ENCODE measurements around the gene ACKR3. TPM values are rescaled to one million over a fixed set of nuclear protein-coding genes. Genes with fewer than 3 reads are reported as not detected.

Gene ACKR3
- total RNA-seq, 1 experiment from 2014 or later: not detected

DNA sequence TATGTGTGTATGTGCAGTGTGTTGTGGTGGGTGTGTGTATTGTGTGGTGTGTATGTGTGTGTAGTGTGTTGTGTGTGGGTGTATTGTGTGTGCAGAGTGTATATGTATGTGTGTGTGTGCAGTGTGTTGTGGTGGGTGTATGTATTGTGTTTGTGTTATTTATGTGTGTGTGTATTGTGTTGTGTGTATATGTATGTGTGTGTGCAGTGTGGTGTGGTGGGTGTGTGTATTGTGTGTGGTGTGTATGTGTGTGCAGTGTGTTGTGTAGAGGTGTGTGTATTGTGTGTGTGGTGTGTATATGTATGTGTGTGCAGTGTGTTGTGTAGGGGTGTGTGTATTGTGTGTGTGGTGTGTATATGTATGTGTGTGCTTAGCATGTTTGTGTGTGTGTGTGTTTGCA is 24.3 kb downstream of the ACKR3 start:
- intact Hi-C loops (cut with micrococcal nuclease; ENCODE audit: unreplicated experiment): no loop called here
- H3K4me3 ChIP-seq (ENCODE audit: low read depth in 2 of 2, low read length in 2 of 2): no peak overlapping the region
- TF ChIP-seq, protein P1, sequence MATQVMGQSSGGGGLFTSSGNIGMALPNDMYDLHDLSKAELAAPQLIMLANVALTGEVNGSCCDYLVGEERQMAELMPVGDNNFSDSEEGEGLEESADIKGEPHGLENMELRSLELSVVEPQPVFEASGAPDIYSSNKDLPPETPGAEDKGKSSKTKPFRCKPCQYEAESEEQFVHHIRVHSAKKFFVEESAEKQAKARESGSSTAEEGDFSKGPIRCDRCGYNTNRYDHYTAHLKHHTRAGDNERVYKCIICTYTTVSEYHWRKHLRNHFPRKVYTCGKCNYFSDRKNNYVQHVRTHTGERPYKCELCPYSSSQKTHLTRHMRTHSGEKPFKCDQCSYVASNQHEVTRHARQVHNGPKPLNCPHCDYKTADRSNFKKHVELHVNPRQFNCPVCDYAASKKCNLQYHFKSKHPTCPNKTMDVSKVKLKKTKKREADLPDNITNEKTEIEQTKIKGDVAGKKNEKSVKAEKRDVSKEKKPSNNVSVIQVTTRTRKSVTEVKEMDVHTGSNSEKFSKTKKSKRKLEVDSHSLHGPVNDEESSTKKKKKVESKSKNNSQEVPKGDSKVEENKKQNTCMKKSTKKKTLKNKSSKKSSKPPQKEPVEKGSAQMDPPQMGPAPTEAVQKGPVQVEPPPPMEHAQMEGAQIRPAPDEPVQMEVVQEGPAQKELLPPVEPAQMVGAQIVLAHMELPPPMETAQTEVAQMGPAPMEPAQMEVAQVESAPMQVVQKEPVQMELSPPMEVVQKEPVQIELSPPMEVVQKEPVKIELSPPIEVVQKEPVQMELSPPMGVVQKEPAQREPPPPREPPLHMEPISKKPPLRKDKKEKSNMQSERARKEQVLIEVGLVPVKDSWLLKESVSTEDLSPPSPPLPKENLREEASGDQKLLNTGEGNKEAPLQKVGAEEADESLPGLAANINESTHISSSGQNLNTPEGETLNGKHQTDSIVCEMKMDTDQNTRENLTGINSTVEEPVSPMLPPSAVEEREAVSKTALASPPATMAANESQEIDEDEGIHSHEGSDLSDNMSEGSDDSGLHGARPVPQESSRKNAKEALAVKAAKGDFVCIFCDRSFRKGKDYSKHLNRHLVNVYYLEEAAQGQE (IDR thresholded peaks at IDR 0.05; ENCODE audit: insufficient read depth in 1 of 2, low read depth in 2 of 2, low read length in 1 of 2): no peak
- TF ChIP-seq, protein P2, sequence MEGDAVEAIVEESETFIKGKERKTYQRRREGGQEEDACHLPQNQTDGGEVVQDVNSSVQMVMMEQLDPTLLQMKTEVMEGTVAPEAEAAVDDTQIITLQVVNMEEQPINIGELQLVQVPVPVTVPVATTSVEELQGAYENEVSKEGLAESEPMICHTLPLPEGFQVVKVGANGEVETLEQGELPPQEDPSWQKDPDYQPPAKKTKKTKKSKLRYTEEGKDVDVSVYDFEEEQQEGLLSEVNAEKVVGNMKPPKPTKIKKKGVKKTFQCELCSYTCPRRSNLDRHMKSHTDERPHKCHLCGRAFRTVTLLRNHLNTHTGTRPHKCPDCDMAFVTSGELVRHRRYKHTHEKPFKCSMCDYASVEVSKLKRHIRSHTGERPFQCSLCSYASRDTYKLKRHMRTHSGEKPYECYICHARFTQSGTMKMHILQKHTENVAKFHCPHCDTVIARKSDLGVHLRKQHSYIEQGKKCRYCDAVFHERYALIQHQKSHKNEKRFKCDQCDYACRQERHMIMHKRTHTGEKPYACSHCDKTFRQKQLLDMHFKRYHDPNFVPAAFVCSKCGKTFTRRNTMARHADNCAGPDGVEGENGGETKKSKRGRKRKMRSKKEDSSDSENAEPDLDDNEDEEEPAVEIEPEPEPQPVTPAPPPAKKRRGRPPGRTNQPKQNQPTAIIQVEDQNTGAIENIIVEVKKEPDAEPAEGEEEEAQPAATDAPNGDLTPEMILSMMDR (IDR thresholded peaks at IDR 0.05): no peak
- TF ChIP-seq TCF7L2 (IDR thresholded peaks at IDR 0.05; ENCODE audit: low read depth, low read length) (no peak), POLR2AphosphoS5 (IDR thresholded peaks at IDR 0.05; ENCODE audit: low read depth, low read length) (no peak), SIN3A (IDR thresholded peaks at IDR 0.05; ENCODE audit: borderline replicate concordance, insufficient read depth, low read depth, low read length) (no peak)
- ChIA-PET CTCF (no interaction called here), POLR2A (no interaction called here)
- H3K27ac ChIP-seq (ENCODE audit: low read length): no peak overlapping the region
- H3K9me3 ChIP-seq (ENCODE audit: control insufficient read depth, insufficient read depth, low read depth, low read length): no peaks in the 10 kb centered on the region
- no peak for ATAC-seq
- H3K36me3 ChIP-seq (ENCODE audit: control insufficient read depth, insufficient read depth, low read length): no peaks in the 10 kb centered on the region
- no peaks in the 10 kb centered on the region for H3K27me3 ChIP-seq (ENCODE audit: control insufficient read depth, insufficient read depth, low read length)
- in situ Hi-C loops (cut with HindIII; ENCODE audit: low pct_unique_long_range_greater_than_20kb, low sequenced_read_pairs): no loop called here
- BruUV-seq (replicated peaks): no TSS peak
- no peak for DNase-seq (ENCODE audit: low read depth, low spot score)
- H3K4me1 ChIP-seq (ENCODE audit: control insufficient read depth, insufficient read depth, low read length): no peaks in the 10 kb centered on the region

DNA sequence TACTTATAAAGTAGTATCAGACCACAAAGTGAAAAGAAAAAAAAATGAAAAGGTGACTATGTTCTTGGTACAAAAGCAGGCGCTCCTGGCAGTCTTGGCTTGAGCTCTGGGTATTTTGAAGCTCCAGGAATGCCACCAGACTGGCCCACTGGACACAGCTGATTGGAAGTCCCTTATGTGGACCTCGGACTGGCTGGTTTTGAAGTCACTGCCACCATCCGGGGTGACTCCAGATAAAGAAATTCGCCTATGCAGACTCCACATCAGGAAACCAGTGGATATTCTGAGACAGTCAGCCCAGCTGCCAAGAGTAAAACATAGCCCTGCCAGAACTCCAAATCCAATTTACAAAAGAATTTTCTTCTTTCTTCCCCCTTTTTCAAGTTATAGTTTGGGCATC is 28.0 kb downstream of the ACKR3 start:
- POLR2A ChIA-PET: no interaction called here
- intact Hi-C loops (cut with micrococcal nuclease; ENCODE audit: unreplicated experiment) (no loop called here), in situ Hi-C loops (cut with HindIII; ENCODE audit: low pct_unique_long_range_greater_than_20kb, low sequenced_read_pairs) (no loop called here)
- Histone ChIP-seq H3K27me3 (ENCODE audit: control insufficient read depth, insufficient read depth, low read length) (peaks cover 10% of the 10 kb centered on the region), H3K9me3 (ENCODE audit: control insufficient read depth, insufficient read depth, low read depth, low read length) (no peaks in the 10 kb centered on the region), H3K4me1 (ENCODE audit: control insufficient read depth, insufficient read depth, low read length) (no peaks in the 10 kb centered on the region), H3K4me3 (ENCODE audit: low read depth in 2 of 2, low read length in 2 of 2) (no peak overlapping the region), H3K27ac (ENCODE audit: low read length) (no peak overlapping the region), H3K36me3 (ENCODE audit: control insufficient read depth, insufficient read depth, low read length) (no peaks in the 10 kb centered on the region)
- no peak for TF ChIP-seq SIN3A (IDR thresholded peaks at IDR 0.05; ENCODE audit: borderline replicate concordance, insufficient read depth, low read depth, low read length)
- TF ChIP-seq, protein P1 (IDR thresholded peaks at IDR 0.05; ENCODE audit: insufficient read depth in 1 of 2, low read depth in 2 of 2, low read length in 1 of 2): no peak
- no peak for TF ChIP-seq TCF7L2 (IDR thresholded peaks at IDR 0.05; ENCODE audit: low read depth, low read length)
- TF ChIP-seq POLR2AphosphoS5 (IDR thresholded peaks at IDR 0.05; ENCODE audit: low read depth, low read length): no peak
- TF ChIP-seq, protein P2 (IDR thresholded peaks at IDR 0.05): no peak
- ATAC-seq (no peak), DNase-seq (ENCODE audit: low read depth, low spot score) (no peak)
- BruUV-seq (replicated peaks): no TSS peak
- CTCF ChIA-PET: no interaction called here
